Tibial artery (tissue), 4 donors: Measurements from ENCODE around the gene CACUL1.

Experiments used
- DNase-seq, 2 donors: peaks; one replicate each; pipeline ENCODE4 v3.0.0-alpha.2; 2019
- H3K27ac ChIP-seq, 2 donors: fragments of 200-600 bp; sonication (generic) in 1 of 2; 1 replicate in 1 of 2; 2 replicates in 1 of 2; pipeline ENCODE4 v1.5.1; 2018 to 2019; ENCODE audit warnings: mild to moderate bottlenecking in 1 of 2
- H3K27me3 ChIP-seq, 2 donors: fragments of 200-600 bp; sonication (generic) in 1 of 2; one replicate each; pipeline versions ENCODE4 v1.5.1 to v1.6.0; 2016 to 2019
- H3K36me3 ChIP-seq, 3 donors: fragments of 200-600 bp; sonication (generic) in 2 of 3; one replicate each; pipeline ENCODE4 v1.5.1; 2016 to 2019; ENCODE audit warnings: mild to moderate bottlenecking in 2 of 3
- H3K4me1 ChIP-seq, 4 donors: fragments of 200-600 bp; sonication (generic) in 2 of 4; 1 replicate in 3 of 4; 2 replicates in 1 of 4; pipeline ENCODE4 v1.5.1; 2016 to 2019
- H3K4me3 ChIP-seq, 2 donors: fragments of 200-600 bp; sonication (generic) in 1 of 2; 1 replicate in 1 of 2; 2 replicates in 1 of 2; pipeline ENCODE4 v1.5.1; 2018 to 2019; ENCODE audit warnings: mild to moderate bottlenecking in 2 of 2
- H3K9me3 ChIP-seq, 3 donors: fragments of 200-600 bp; sonication (generic) in 1 of 3; one replicate each; pipeline ENCODE4 v1.5.1; 2016 to 2019
- intact Hi-C: fragments of 100-400 bp; cut with DNase I; formaldehyde crosslinking; loops from one replicate; pipeline ENCODE4 v1.15.0; 2023; ENCODE audit warnings: low total_unique reads
- TF ChIP-seq, protein P1 (sequence below), 2 experiments: fragments of 200-600 bp in 1 of 2; fragments of 450-650 bp in 1 of 2; IDR thresholded peaks; one replicate each; pipeline ENCODE4 v1.5.1; 2017 to 2019; ENCODE audit warnings: antibody characterized with exemption in 2 of 2, mild to moderate bottlenecking in 1 of 2, moderate library complexity in 1 of 2

The CACUL1 gene

DNA sequence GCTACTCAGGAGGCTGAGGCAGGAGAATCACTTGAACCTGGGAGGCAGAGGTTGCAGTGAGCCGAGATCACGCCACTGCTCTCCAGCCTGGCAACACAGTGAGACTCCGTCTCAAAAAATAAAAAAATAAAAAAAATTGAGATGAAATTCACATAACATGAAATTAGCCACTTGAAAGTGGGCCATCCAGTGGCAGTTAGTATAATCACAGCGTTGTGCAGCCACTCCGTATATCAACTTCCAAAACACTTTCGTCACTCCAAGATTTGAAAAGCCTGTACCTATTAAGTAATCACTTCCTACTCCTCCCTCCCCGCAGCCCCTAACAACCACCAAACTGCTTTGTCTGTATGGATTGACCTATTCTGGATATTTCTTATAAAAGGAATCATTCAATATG lies 20.7 kb upstream of the CACUL1 start:
- TF ChIP-seq, protein P1, sequence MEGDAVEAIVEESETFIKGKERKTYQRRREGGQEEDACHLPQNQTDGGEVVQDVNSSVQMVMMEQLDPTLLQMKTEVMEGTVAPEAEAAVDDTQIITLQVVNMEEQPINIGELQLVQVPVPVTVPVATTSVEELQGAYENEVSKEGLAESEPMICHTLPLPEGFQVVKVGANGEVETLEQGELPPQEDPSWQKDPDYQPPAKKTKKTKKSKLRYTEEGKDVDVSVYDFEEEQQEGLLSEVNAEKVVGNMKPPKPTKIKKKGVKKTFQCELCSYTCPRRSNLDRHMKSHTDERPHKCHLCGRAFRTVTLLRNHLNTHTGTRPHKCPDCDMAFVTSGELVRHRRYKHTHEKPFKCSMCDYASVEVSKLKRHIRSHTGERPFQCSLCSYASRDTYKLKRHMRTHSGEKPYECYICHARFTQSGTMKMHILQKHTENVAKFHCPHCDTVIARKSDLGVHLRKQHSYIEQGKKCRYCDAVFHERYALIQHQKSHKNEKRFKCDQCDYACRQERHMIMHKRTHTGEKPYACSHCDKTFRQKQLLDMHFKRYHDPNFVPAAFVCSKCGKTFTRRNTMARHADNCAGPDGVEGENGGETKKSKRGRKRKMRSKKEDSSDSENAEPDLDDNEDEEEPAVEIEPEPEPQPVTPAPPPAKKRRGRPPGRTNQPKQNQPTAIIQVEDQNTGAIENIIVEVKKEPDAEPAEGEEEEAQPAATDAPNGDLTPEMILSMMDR (IDR thresholded peaks at IDR 0.05) = no peak
- no peak overlapping the region for H3K4me3 ChIP-seq
- no peak for DNase-seq
- H3K4me1 ChIP-seq = no peaks in the 10 kb centered on the region
- H3K27me3 ChIP-seq = peaks cover 0 to 3% of the 10 kb centered on the region in 2 donors
- H3K36me3 ChIP-seq = no peaks in the 10 kb centered on the region
- no peaks in the 10 kb centered on the region for H3K9me3 ChIP-seq
- no peak overlapping the region for H3K27ac ChIP-seq
- intact Hi-C loops = no loop called here

DNA sequence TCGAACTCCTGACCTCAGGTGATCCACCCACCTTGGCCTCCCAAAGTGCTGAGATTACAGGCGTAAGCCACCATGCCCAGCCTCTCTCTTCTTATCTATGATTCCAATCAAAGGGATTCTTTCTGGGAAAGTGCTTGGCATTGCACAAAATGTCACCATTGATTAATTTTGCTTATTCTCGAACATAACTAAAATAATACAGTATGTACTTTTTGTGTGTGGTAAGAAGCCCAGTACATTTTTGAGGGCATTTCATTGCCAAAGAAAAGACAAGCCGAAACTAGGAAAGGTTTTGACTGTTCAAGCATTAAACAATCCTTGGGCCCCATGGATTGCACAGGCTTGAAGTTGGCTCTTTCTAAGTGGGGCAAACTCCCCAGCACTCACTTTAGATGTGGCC lies 18.3 kb upstream of the CACUL1 start:
- Histone ChIP-seq H3K9me3 (no peaks in the 10 kb centered on the region), H3K27ac (no peak overlapping the region), H3K27me3 (no peaks in the 10 kb centered on the region), H3K4me1 (no peaks in the 10 kb centered on the region), H3K36me3 (no peaks in the 10 kb centered on the region), H3K4me3 (no peak overlapping the region)
- TF ChIP-seq, protein P1 (IDR thresholded peaks at IDR 0.05) = no peak
- DNase-seq = no peak
- intact Hi-C loops = no loop called here

DNA sequence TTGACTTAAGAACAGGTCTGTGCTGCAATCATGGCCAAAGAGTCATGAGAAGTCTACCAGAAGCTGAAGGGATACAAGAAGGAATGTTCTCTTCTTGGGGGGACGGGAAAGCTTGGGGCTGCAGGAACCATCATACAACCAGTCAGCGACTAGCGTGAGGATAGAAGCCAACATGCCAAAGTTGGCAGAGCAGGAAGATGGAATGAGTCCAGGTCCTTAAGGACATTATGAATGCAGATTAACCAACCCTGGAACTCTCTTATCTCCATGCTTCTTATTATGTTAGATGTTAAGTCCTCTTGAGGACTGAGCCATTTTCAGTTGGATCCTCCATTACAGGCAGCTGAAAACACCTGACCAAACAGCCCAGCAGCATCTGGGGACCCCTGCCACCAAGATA lies 17.2 kb upstream of the CACUL1 start:
- DNase-seq = no peak
- Histone ChIP-seq H3K4me3 (no peak overlapping the region), H3K9me3 (no peaks in the 10 kb centered on the region), H3K27ac (no peak overlapping the region), H3K4me1 (no peaks in the 10 kb centered on the region), H3K36me3 (no peaks in the 10 kb centered on the region), H3K27me3 (no peaks in the 10 kb centered on the region)
- intact Hi-C loops = no loop called here
- TF ChIP-seq, protein P1 (IDR thresholded peaks at IDR 0.05) = no peak

DNA sequence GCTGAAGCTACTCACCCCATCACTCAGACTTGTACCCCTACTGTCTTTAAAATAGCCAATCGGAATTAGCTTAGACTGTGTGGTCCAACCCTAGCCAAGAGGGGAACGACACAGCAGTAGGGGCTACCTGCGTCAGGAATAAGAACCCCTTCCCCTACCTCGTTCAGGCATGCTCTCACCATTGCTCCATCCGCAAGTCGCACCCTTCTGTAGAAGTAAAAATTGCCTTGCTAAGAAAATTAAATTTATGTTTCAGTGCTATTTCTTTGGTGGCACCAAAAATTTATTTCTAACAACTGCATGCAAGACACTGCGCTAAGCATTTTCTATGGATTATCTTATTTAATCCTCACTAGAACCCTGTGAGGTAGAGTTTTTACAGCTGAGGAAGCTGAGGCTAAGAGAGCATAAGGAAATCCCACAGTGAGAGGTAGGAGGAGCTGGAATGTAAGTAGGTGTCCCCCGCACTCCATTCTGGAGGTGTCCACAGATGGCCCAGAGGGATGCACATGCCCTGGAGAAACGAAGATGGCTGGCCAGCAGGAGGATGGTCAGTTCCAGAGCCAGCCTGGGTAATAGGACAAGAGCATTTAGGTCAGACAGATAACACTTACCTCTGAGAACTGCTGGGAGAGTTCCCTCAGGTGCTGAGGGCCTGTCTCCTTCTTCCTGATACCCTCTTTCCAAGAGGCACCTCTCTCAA lies 15.3 kb upstream of the CACUL1 start:
- intact Hi-C loops = no loop called here
- H3K4me3 ChIP-seq = no peak overlapping the region
- no peaks in the 10 kb centered on the region for H3K27me3 ChIP-seq
- no peaks in the 10 kb centered on the region for H3K36me3 ChIP-seq
- no peak for DNase-seq
- H3K9me3 ChIP-seq = no peaks in the 10 kb centered on the region
- H3K4me1 ChIP-seq = no peaks in the 10 kb centered on the region
- H3K27ac ChIP-seq = no peak overlapping the region
- TF ChIP-seq, protein P1 (IDR thresholded peaks at IDR 0.05) = no peak

DNA sequence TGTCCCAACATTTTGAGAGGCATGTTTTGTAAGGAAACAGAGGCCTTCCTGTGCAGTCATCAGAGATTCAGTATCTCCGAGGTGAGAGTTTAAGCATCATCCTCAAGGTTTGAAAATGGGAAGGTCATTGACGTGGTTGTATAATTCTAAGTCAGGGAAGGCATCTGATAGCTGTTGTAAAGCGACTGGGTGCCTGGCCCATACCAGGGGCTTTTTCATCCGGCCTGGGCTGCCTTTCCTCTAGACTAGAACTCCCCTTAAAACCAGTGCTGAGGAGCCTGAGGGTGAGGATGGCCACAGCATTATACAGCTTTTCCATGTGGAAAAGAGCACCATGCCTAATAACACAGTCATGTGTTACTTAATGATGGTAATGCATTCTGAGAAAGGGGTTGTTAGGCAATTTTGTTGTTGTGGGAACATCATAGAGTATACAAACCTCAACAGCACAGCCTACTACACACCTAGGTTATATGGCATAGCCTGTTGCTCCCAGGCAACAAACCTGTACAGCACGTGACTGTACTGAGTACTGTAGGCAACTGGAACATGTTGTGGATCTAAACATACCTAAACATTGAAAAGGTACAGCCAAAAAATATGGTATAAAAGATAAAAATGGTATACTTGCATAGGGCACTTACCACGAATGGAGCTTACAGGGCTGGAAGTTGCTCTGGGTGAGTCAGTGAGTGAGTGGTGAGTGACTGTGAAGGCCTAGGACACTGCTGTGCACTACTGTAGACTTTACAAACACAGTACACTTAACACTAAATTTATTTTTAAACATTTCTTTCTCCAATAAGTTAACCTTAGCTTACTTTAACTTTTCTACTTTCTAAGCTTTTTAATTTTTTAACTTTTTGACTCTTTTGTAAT lies 13.5 kb upstream of the CACUL1 start:
- no peak overlapping the region for H3K27ac ChIP-seq
- intact Hi-C loops = no loop called here
- no peaks in the 10 kb centered on the region for H3K36me3 ChIP-seq
- TF ChIP-seq, protein P1 (IDR thresholded peaks at IDR 0.05) = no peak
- no peaks in the 10 kb centered on the region for H3K4me1 ChIP-seq
- no peaks in the 10 kb centered on the region for H3K27me3 ChIP-seq
- H3K9me3 ChIP-seq = no peaks in the 10 kb centered on the region
- no peak overlapping the region for H3K4me3 ChIP-seq
- no peak for DNase-seq
